Stimulated activated CD4-positive, alpha-beta T cell treated with anti-CD3 and anti-CD28 coated beads, Interleukin-15, amount 100 ng/mL, for 48 hours (primary cell): ENCODE measurements around the gene SIRT2.
"Not testable (repeated sequence)": the region's sequence is repeated elsewhere in the genome, so short reads cannot be mapped to it uniquely, and the experiment has no call there.

Experiments
- DNase-seq, 2 donors: peaks; one replicate each; pipeline ENCODE4 v3.0.0-alpha.2; 2020; ENCODE audit warnings: low read depth in 2 of 2

SIRT2 gene

GRCh38 chr19:38898788-38899446 is 501 bp downstream of the SIRT2 start:
- DNase-seq, result no peak

GRCh38 chr19:38894968-38895367 is 4.5 kb downstream of the SIRT2 start:
- DNase-seq, result no peak

DNA sequence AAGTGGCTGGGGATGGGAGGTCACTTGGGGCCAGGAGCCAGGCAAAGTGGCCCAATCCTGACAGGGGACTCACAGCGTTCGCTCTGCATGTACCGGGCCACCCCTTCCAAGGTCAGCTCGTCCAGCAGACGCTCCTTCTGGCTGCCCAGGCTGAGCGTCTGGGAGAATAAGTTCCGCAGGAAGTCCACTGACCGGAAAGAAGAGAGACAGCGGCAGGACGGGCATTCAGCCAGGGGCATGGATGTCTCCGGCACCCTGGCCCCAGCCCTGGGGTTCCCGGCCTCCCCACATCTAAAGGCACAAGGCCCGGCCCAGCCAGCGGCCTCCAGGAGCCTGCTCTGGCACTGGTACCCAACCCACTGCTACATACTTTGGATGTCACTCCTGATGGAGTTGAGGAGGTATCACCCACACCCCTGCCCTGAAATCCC is 6.1 kb downstream of the SIRT2 start:
- DNase-seq, result no peak

DNA sequence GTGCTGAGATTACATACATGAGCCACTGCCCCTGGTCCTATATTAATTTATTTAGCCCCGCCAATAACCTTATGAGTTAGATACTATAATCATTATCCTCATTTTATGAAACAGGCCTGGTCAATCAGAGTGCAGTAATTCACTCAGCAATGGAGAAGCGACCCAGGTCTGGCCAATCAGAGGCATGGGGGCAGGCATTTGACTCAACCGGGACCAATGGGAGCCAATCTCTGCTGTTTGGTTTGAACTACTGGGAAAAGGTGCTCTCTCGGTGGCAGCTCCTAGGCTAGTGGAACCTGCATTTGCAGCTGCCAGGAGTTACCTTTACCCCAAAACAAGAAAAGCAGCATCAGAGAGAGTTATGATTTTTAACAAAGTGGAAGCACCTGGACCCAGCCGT is 6.6 kb downstream of the SIRT2 start:
- DNase-seq, result no peak

GRCh38 chr19:38891771-38892170 is 7.6 kb downstream of the SIRT2 start:
- DNase-seq, result no peak

DNA sequence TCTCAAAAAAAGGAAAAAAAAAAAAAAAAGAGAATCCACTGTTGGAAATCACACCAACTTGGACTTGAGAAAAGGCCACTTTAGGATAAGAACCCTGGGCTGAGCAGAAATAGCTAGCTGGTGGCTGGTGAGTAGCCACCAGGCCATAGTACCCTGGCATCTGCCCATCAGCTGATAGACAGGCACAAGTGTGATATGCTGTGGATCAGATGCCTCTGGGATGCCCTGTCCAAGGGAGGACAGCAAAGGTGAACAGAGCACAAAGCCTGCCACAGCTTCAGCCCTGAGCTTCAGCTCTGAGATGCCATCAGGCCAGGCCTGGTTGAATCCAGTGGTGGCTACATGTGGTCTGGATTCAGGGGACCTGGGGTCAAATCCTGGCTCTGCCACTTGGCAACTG is 8.7 kb downstream of the SIRT2 start:
- no peak for DNase-seq

DNA sequence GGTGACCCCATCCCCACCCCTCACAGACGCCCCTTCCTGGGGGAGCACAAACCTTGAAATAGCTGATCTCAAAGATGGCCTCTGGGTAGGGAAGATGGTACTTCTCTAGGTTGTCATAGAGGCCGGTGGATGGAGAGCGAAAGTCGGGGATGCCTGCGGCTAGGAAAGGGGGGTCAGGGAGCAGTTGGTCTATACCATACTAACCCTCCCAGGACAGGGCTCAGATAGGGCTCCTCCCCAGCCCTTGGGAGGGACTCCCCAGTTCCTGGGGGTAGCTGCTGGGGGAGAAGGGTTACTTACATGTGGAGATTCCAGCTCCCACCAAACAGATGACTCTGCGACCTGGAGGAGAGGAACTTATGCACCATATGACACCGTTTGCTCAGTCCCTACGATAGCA is 9.6 kb downstream of the SIRT2 start:
- no peak for DNase-seq

DNA sequence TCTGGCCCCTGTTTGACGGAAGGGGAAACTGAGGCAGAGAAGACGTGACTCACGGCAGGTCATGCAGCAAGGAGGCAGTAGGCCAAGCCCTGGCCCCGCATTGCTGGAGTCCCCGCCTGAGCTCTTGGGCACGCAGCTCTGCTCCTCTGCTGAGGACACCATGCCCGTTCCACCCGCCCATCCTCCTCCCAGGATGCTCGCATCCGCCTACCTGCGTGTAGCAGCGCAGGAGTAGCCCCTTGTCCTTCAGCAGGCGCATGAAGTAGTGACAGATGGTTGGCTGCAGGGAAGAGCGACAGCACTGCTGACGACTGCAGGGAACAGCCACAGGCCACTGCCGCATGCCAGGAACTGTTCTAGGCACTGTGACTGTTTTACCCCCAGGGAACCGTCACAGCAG is 10.5 kb downstream of the SIRT2 start:
- no peak for DNase-seq

DNA sequence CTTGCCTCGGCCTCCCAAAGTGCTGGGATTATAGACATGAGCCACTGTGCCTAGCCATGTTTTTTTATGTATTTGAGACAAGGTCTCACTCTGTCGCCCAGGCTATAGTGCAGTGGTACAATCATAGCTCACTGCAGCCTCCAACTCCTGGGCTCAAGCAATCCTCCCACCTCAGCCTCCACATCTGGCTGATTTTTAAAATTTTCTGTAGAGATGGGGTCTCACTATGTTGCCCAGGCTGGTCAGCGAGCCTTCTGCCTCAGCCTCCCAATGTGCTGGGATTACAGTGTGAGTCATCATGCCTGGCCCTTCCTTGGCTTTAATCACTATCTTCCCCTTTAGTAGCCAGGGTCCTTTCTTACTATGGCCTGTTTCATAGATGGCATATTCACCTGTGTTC is 14.7 kb downstream of the SIRT2 start:
- DNase-seq, result not testable (repeated sequence)

GRCh38 chr19:38883286-38883685 is 16.1 kb downstream of the SIRT2 start:
- no peak for DNase-seq

- DNase-seq, result no peak
Observed at GRCh38 chr19:38880882-38881609, 18.4 kb downstream of the SIRT2 start.

DNA sequence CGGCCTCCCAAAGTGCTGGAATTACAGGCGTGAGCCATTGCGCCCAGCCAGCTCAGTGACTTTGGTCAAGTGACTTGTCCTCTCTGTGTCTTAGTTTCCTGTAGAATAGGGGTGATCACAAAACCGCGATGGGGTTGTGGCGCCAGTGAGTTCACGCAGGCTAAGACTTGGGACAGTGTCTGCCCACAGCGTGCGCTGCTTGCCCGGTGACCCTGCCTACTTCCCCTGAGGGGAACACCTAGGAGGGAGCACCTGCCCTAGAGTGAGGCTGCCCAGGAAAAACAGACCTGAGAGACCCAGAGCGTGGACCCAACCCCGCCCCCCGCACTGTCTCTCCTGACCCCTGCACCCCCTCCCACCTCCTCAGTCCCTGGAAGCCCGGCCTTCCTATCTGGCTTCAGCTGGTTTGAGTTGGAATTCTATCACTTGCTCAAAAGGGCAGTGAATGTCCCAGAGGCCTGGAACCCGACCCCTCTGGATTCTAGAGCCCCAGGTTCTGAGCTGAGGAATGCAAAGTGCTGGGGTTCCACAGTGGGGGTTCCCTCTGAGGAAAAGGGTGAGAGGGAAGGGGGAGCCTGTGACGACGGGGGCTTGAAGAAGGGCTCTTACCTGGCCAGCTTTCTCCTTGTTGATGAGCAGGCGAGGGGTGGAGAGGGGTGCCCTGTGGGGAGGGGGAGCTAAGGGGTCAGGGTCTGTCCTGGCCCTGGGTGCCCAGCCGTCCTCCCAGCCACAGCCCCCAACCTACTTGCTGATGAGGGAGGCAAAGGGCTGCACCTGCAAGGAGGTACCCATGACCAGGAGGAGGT is 19.1 kb downstream of the SIRT2 start:
- DNase-seq, result no peak

GRCh38 chr19:38879400-38879751 is 20.0 kb downstream of the SIRT2 start:
- no peak for DNase-seq

- no peak for DNase-seq
Observed at GRCh38 chr19:38878575-38879399, 20.6 kb downstream of the SIRT2 start.

GRCh38 chr19:38877781-38878574 is 21.4 kb downstream of the SIRT2 start, which contains the start of gene RINL:
RINL (minus strand) TSS chr19:38878275; CDS start chr19:38876742, 1,533 bp downstream.
- peak in 1 of 2 donors; percentile 60 for DNase-seq

DNA sequence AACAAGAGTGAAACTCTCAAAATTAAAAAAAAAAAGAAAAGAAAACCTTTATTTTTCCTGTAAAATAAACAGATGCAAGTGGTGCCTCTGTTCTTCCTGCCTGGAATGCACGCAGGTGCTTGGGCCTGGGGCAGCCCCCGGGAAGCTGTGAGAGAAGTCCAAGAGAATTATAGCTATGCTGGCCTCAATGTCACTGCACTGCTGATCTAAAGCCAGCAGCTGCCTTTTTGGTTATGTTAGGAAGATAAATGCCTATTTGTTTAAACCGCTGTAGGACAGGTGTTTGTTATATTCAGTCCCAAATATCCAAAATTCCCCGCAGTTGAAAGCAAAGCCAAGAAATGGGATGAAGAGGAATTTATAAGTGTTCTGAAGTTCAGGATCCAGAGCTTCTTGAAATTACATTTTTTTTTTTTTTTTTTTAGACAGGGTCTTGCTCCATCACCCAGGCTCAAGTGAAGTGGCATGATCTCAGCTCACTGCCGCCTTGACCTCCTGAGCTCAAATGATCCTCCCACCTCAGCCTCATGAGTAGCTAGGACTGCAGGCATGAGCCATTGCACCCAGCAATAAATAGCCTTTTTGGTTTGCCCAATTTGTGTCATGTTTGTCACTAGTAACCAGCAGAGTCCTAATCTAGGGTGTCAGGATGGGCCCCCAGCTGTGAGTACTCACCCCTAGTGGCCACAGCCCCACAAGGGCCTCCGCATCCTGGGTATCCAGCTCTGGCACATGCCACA is 23.6 kb downstream of the SIRT2 start:
- DNase-seq, result no peak

DNA sequence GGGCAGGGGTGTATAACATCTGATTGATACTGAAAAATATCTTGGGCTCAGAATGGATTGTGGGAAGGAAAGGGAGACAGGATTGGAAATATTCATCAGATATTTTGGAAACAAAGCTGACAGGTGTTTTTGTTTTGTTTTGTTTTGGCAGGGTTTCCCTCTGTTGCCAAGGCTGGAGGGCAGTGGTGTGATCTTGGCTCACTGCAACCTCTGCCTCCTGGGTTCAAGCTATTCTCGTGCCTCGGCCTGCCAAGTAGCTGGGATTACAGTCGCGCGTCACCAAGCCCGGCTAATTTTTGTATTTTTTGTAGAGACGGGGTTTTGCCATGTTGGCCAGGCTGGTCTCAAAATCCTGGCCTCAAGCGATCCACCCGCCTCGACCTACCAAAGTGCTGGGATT is 26.0 kb downstream of the SIRT2 start:
- DNase-seq, result not testable (repeated sequence)

DNA sequence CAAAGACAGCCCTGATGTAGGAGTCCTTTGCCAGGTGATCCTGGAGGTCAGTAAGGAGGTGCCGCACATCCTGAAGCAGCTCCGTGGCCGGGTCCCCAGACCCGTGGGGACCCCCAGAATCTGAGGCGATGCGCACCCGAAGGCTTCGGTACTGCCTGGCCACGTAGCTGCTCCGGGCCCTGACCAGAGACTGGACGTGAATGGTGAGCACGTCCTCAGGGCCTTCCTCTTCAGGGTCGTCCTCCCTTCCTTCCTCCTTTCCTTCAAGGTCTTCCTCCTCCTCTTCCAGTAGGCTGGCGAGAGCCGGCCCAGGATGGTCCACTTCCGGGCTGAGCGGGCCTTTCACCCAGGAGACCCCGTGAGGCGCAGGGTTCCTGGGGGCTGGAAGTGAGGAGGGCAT is 28.8 kb downstream of the SIRT2 start:
- no peak for DNase-seq

- DNase-seq, result peak; percentile 87 to 92
Observed at GRCh38 chr19:38869836-38870607, 29.4 kb downstream of the SIRT2 start.
